K562 (cell line): Measurements from ENCODE around the gene ACTRT3. TPM values are rescaled to one million over a fixed set of nuclear protein-coding genes. Genes with fewer than 3 reads are reported as not detected.
A peak's percentile ranks its signal among the peaks of the same experiment; 100 is the strongest.

Experiments used
- ARHGAP35 ChIP-seq: fragments of 450-650 bp; IDR thresholded peaks from 2 replicates; pipeline ENCODE4 v1.6.1; 2018; ENCODE audit not compliant: partially characterized antibody
- E2F5 ChIP-seq: sonication (generic); formaldehyde crosslinking; IDR thresholded peaks from 2 replicates; pipeline ENCODE4 v1.8.0; 2022; ENCODE audit warnings: mild to moderate bottlenecking, missing genetic modification reagents
- JUNB ChIP-seq: fragments of 450-650 bp; formaldehyde crosslinking; conservative IDR thresholded peaks from 2 replicates; pipeline ENCODE4 v1.4.0; 2020; ENCODE audit warnings: mild to moderate bottlenecking
- KAT8 ChIP-seq: fragments of 450-650 bp; IDR thresholded peaks from 2 replicates; pipeline ENCODE4 v1.6.1; 2016; ENCODE audit warnings: low read depth, mild to moderate bottlenecking
- KDM1A ChIP-seq, 2 experiments: fragments of 450-650 bp; IDR thresholded peaks; 2 replicates each; pipeline ENCODE4 v1.6.1; 2016; ENCODE audit warnings: mild to moderate bottlenecking in 2 of 2
- KHSRP ChIP-seq: fragments of 450-650 bp; IDR thresholded peaks from 2 replicates; pipeline ENCODE4 v1.6.1; 2017
- KLF6 ChIP-seq: fragments of 250-450 bp; sonication (Bioruptor Pico); IDR thresholded peaks from 2 replicates; pipeline ENCODE4 v1.4.0; 2020; ENCODE audit warnings: mild to moderate bottlenecking, moderate library complexity, borderline replicate concordance
- MTF1 ChIP-seq: fragments of 250-450 bp; sonication (Bioruptor Pico); IDR thresholded peaks from 2 replicates; pipeline ENCODE4 v1.9.0; 2021; ENCODE audit warnings: moderate library complexity, mild to moderate bottlenecking, inconsistent platforms, borderline replicate concordance
- PHB2 ChIP-seq: fragments of 450-650 bp; IDR thresholded peaks from 2 replicates; pipeline ENCODE4 v1.6.1; 2017; ENCODE audit warnings: low read depth
- POLR2B ChIP-seq: fragments of 450-650 bp; IDR thresholded peaks from 2 replicates; pipeline ENCODE4 v1.6.1; 2018; ENCODE audit warnings: low read depth; ENCODE audit not compliant: partially characterized antibody
- POLR3A ChIP-seq: IDR thresholded peaks from 2 replicates; pipeline ENCODE4 v1.6.1; 2011; ENCODE audit warnings: borderline replicate concordance, mild to moderate bottlenecking, moderate library complexity; ENCODE audit not compliant: insufficient read length, insufficient read depth; ENCODE audit errors: extremely low read depth
- SMARCC2 ChIP-seq: fragments of 450-650 bp; IDR thresholded peaks from 2 replicates; pipeline ENCODE4 v1.6.1; 2017; ENCODE audit warnings: antibody characterized with exemption, moderate library complexity, mild to moderate bottlenecking, low read depth
- SRSF9 ChIP-seq: fragments of 200-400 bp; formaldehyde crosslinking; IDR thresholded peaks from 2 replicates; pipeline ENCODE4 v1.6.1; 2017; ENCODE audit warnings: low read depth, low read length, borderline replicate concordance
- ZBTB34 ChIP-seq: fragments of 250-450 bp; sonication (Bioruptor Pico); IDR thresholded peaks from 2 replicates; pipeline ENCODE4 v1.8.0; 2021; ENCODE audit warnings: mild to moderate bottlenecking, moderate library complexity
- ZNF431 ChIP-seq: sonication (generic); formaldehyde crosslinking; IDR thresholded peaks from 2 replicates; pipeline ENCODE4 v1.8.0; 2022; ENCODE audit warnings: mild to moderate bottlenecking, missing genetic modification reagents
- ZNF583 ChIP-seq: fragments of 250-450 bp; sonication (Bioruptor Pico); IDR thresholded peaks from 2 replicates; pipeline ENCODE4 v1.4.0; 2020
- ZNF717 ChIP-seq: fragments of 250-450 bp; sonication (Bioruptor Pico); IDR thresholded peaks from 2 replicates; pipeline ENCODE4 v1.5.0; 2021
- polyA plus RNA-seq, 8 experiments: library from polyadenylated mRNA; depleted of rRNA in 4 of 8; stranded (reverse) in 5 of 8; unstranded in 3 of 8; fragments of >200 nt; fragmentation: Nextera tagmentation in 2 of 8; fragmentation: Illumina TruSeq in 1 of 8; extraction: Ambion mirVana in 2 of 8; extraction: Trizol in 1 of 8; gene quantifications; 2 replicates each; pipeline versions ENCODE4 v1.2.1 to v1.2.3, GENCODE V29; 2011 to 2014; ENCODE audit warnings: inconsistent platforms in 1 of 8, missing spikeins in 1 of 8
- total RNA-seq, 7 experiments: library from RNA; depleted of rRNA in 6 of 7; stranded (reverse); fragments of >200 nt in 6 of 7; fragmentation: Illumina TruSeq in 2 of 7; extraction: Trizol in 2 of 7; gene quantifications; 2 replicates each; pipeline versions ENCODE4 v1.2.1 to v1.2.3, GENCODE V29; 2011 to 2021; ENCODE audit warnings: low replicate concordance in 1 of 7
- TF ChIP-seq, protein P1 (sequence below): fragments of 250-450 bp; sonication (Bioruptor Pico); IDR thresholded peaks from 2 replicates; pipeline ENCODE4 v1.9.0; 2021; ENCODE audit warnings: mild to moderate bottlenecking, inconsistent platforms
- TF ChIP-seq, protein P2 (sequence below), 2 experiments: fragments of 250-450 bp in 1 of 2; fragments of 450-650 bp in 1 of 2; sonication (Bioruptor Pico) in 1 of 2; IDR thresholded peaks; 2 replicates each; pipeline versions ENCODE4 v1.6.1 to v1.8.0; 2016 to 2021; ENCODE audit warnings: mild to moderate bottlenecking in 2 of 2, moderate library complexity in 2 of 2, missing compliant biosample characterization in 1 of 2, missing genetic modification characterization in 1 of 2
- TF ChIP-seq, protein P3 (sequence below): sonication (generic); formaldehyde crosslinking; IDR thresholded peaks from 2 replicates; pipeline ENCODE4 v1.8.0; 2022; ENCODE audit warnings: mild to moderate bottlenecking, missing genetic modification reagents

The ACTRT3 gene
- total and polyA plus RNA-seq, 9 of the 15 experiments (the other 6 are each of a cell fraction or from before 2014, with no cell fraction given) = 0.06 to 0.11 (median 0.07) TPM; not detected in 5

DNA sequence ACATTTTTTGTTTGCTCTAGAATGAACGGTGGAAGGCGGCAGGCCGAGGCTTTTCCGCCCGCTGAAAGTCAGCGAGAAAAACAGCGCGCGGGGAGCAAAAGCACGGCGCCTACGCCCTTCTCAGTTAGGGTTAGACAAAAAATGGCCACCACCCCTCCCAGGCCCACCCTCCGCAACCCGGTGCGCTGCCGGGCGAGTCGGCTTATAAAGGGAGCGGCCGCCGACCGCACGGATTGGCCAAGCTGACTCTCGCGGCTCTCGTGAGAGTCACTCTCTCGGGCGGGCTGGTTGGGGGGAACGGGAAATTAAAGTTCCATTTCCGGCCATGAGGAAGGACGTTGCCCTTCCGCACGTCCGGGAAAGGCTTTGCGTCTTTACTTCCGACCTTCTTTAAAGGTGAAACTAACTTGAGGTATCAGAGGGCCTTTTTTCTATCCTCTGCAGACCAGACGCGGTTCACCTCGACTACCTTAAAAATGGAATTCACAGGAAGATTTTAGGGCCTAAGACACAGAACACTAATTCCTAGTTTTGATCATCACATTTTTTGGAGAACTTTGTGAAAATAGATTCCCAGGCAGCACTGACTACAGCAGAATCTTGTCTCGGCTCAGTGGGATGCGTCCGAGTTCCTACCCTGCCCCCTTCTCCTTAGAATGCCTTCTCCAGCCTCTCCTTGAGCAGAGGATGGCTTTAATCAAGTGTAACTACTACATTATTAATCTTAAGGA lies 4.3 kb downstream of the ACTRT3 start, which contains the start of gene TERC (continued):
- TF ChIP-seq POLR3A (no peak), ARHGAP35 (peak; percentile 60), ZNF583 (CRISPR knock-in tag) (no peak), PHB2 (no peak), MTF1 (no peak), KAT8 (no peak), E2F5 (CRISPR knock-in tag) (no peak), ZNF717 (CRISPR knock-in tag) (no peak), KDM1A (IDR thresholded peaks at IDR 0.05) (no peak), SMARCC2 (no peak), ZBTB34 (CRISPR knock-in tag) (no peak), ZNF431 (CRISPR knock-in tag) (no peak), KHSRP (no peak), POLR2B (peak; percentile 92), SRSF9 (no peak), JUNB (no peak), KLF6 (CRISPR knock-in tag) (peak; percentile 73; the same call in 1 of the 2 replicates)
- TF ChIP-seq, protein P1, sequence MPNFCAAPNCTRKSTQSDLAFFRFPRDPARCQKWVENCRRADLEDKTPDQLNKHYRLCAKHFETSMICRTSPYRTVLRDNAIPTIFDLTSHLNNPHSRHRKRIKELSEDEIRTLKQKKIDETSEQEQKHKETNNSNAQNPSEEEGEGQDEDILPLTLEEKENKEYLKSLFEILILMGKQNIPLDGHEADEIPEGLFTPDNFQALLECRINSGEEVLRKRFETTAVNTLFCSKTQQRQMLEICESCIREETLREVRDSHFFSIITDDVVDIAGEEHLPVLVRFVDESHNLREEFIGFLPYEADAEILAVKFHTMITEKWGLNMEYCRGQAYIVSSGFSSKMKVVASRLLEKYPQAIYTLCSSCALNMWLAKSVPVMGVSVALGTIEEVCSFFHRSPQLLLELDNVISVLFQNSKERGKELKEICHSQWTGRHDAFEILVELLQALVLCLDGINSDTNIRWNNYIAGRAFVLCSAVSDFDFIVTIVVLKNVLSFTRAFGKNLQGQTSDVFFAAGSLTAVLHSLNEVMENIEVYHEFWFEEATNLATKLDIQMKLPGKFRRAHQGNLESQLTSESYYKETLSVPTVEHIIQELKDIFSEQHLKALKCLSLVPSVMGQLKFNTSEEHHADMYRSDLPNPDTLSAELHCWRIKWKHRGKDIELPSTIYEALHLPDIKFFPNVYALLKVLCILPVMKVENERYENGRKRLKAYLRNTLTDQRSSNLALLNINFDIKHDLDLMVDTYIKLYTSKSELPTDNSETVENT (CRISPR knock-in tag) = peak; percentile 89
- TF ChIP-seq, protein P2, sequence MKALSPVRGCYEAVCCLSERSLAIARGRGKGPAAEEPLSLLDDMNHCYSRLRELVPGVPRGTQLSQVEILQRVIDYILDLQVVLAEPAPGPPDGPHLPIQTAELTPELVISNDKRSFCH (CRISPR knock-in tag; IDR thresholded peaks at IDR 0.05) = no peak
- TF ChIP-seq, protein P2 (tag; IDR thresholded peaks at IDR 0.05) = no peak
- TF ChIP-seq, protein P3, sequence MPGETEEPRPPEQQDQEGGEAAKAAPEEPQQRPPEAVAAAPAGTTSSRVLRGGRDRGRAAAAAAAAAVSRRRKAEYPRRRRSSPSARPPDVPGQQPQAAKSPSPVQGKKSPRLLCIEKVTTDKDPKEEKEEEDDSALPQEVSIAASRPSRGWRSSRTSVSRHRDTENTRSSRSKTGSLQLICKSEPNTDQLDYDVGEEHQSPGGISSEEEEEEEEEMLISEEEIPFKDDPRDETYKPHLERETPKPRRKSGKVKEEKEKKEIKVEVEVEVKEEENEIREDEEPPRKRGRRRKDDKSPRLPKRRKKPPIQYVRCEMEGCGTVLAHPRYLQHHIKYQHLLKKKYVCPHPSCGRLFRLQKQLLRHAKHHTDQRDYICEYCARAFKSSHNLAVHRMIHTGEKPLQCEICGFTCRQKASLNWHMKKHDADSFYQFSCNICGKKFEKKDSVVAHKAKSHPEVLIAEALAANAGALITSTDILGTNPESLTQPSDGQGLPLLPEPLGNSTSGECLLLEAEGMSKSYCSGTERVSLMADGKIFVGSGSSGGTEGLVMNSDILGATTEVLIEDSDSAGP (CRISPR knock-in tag) = no peak
